H1 (cell line): ENCODE data around the gene E2F2. TPM values are rescaled to one million over a fixed set of nuclear protein-coding genes. Genes with fewer than 3 reads are reported as not detected.

Experiments
- ASH2L ChIP-seq: fragments of 200-600, 300-600 bp; sonication (generic); IDR thresholded peaks from one replicate; pipeline ENCODE4 v1.7.1; 2017; ENCODE audit warnings: low read length
- CEBPB ChIP-seq: IDR thresholded peaks from 2 replicates; pipeline ENCODE4 v1.6.1; 2012; ENCODE audit warnings: low read depth, low read length
- FOSL1 ChIP-seq: IDR thresholded peaks from 2 replicates; pipeline ENCODE4 v1.6.1; 2011; ENCODE audit warnings: mild to moderate bottlenecking, low read depth, low read length, moderate library complexity; ENCODE audit not compliant: insufficient read depth
- HDAC6 ChIP-seq: IDR thresholded peaks from one replicate; pipeline ENCODE4 v1.7.1; 2012; ENCODE audit warnings: low read depth, mild to moderate bottlenecking, inconsistent platforms, low read length, moderate library complexity
- KDM4A ChIP-seq: IDR thresholded peaks from one replicate; pipeline ENCODE4 v1.7.1; 2012; ENCODE audit warnings: low read depth, mild to moderate bottlenecking, moderate library complexity, low read length, inconsistent platforms; ENCODE audit not compliant: severe bottlenecking
- POLR2AphosphoS5 ChIP-seq: IDR thresholded peaks from 2 replicates; pipeline ENCODE4 v1.6.1; 2011; ENCODE audit warnings: low read depth, low read length
- RFX5 ChIP-seq: IDR thresholded peaks from 2 replicates; pipeline ENCODE4 v1.6.1; 2011; ENCODE audit warnings: low read depth, low read length, improper control_type of control experiment, borderline replicate concordance
- SIN3A ChIP-seq, 2 experiments: IDR thresholded peaks in 1 of 2; conservative IDR thresholded peaks in 1 of 2; 2 replicates each; pipeline ENCODE4 v1.6.1; 2011 to 2012; ENCODE audit warnings: low read length in 2 of 2, improper control_type of control experiment in 1 of 2, low read depth in 1 of 2, mild to moderate bottlenecking in 1 of 2
- SIX5 ChIP-seq: IDR thresholded peaks from 2 replicates; pipeline ENCODE4 v1.6.1; 2011; ENCODE audit warnings: mild to moderate bottlenecking, low read depth, low read length
- SRF ChIP-seq: IDR thresholded peaks from 2 replicates; pipeline ENCODE4 v1.6.1; 2011; ENCODE audit warnings: mild to moderate bottlenecking, low read depth, low read length, moderate library complexity
- polyA plus RNA-seq, 7 experiments: library from polyadenylated mRNA; depleted of rRNA in 3 of 7; stranded (reverse) in 5 of 7; unstranded in 2 of 7; fragments of >200 nt in 5 of 7; fragments of 200-250 nt in 2 of 7; gene quantifications; 1 replicate in 5 of 7; 2 replicates in 1 of 7; 4 replicates in 1 of 7; pipeline versions ENCODE4 v1.2.1 to v1.2.3, GENCODE V29; 2011 to 2013; ENCODE audit warnings: missing spikeins in 2 of 7, mixed read lengths in 2 of 7
- total RNA-seq: library from RNA; stranded (reverse); fragmentation: NEBNext Ultra II Directional; extraction: Animal tissue kit (Norgen Biotek cat#: 25700); gene quantifications from 2 replicates; pipeline ENCODE4 v1.2.1, GENCODE V29; 2021

E2F2 gene
- total and polyA plus RNA-seq, 2 of the 8 experiments (the other 6 are each of a cell fraction or from before 2014, with no cell fraction given): 1.8 to 7.0 TPM

- TF ChIP-seq SIX5 (no peak), CEBPB (no peak), SRF (no peak), FOSL1 (no peak), ASH2L (no peak), POLR2AphosphoS5 (no peak), HDAC6 (no peak), RFX5 (no peak), SIN3A (conservative IDR thresholded peaks at IDR 0.05 in 1 of 2, IDR thresholded peaks at IDR 0.05 in 1 of 2; ENCODE audit: low read depth in 1 of 2, low read length in 2 of 2) (no peak), KDM4A (no peak)
These were observed 47.4 kb upstream of the E2F2 start (continued) for GRCh38 chr1:23578311-23578996.
